H9 (cell line): ENCODE results near the gene SRGAP3. TPM values are rescaled to one million over a fixed set of nuclear protein-coding genes. Genes with fewer than 3 reads are reported as not detected.

Experiments used
- DNase-seq: peaks from one replicate; pipeline ENCODE4 v3.0.0-alpha.2; 2017
- H2AFZ ChIP-seq: one replicate; pipeline ENCODE4 v1.6.1; 2013; ENCODE audit warnings: mild to moderate bottlenecking, low read length, control low read depth, moderate library complexity
- H2AK5ac ChIP-seq: 2 replicates; pipeline ENCODE4 v1.6.1; 2013; ENCODE audit warnings: low read length, control low read depth, mixed read lengths; ENCODE audit not compliant: insufficient read length
- H2BK120ac ChIP-seq: one replicate; pipeline ENCODE4 v1.6.1; 2013; ENCODE audit warnings: low read depth, mild to moderate bottlenecking, low read length, control low read depth, inconsistent platforms; ENCODE audit not compliant: poor library complexity, severe bottlenecking
- H2BK12ac ChIP-seq: 2 replicates; pipeline ENCODE4 v1.6.1; 2013; ENCODE audit warnings: low read length, control low read depth, mixed read lengths, low read depth; ENCODE audit not compliant: insufficient read length
- H2BK15ac ChIP-seq: 2 replicates; pipeline ENCODE4 v1.6.1; 2013; ENCODE audit warnings: low read depth, low read length, control low read depth
- H2BK20ac ChIP-seq: one replicate; pipeline ENCODE4 v1.6.1; 2013; ENCODE audit warnings: low read depth, mild to moderate bottlenecking, low read length, control low read depth, inconsistent platforms; ENCODE audit not compliant: poor library complexity, severe bottlenecking
- H2BK5ac ChIP-seq: 2 replicates; pipeline ENCODE4 v1.6.1; 2013; ENCODE audit warnings: low read length, control low read depth, mixed read lengths; ENCODE audit not compliant: insufficient read length
- H3K14ac ChIP-seq: 2 replicates; pipeline ENCODE4 v1.6.1; 2013; ENCODE audit warnings: low read length, control low read depth; ENCODE audit not compliant: insufficient read depth
- H3K18ac ChIP-seq: 2 replicates; pipeline ENCODE4 v1.6.1; 2013; ENCODE audit warnings: low read depth, mild to moderate bottlenecking, mixed read lengths, low read length, control low read depth; ENCODE audit not compliant: insufficient read length
- H3K23ac ChIP-seq: 2 replicates; pipeline ENCODE4 v1.6.1; 2013; ENCODE audit warnings: low read length, control low read depth, mixed read lengths, low read depth; ENCODE audit not compliant: insufficient read length
- H3K23me2 ChIP-seq: 2 replicates; pipeline ENCODE4 v1.6.1; 2013; ENCODE audit warnings: low read depth, mild to moderate bottlenecking, mixed read lengths, low read length, control low read depth; ENCODE audit not compliant: insufficient read length, poor library complexity, severe bottlenecking
- H3K27ac ChIP-seq: 2 replicates; pipeline ENCODE4 v1.5.1; 2013; ENCODE audit warnings: low read length, control low read depth, mixed read lengths, low read depth; ENCODE audit not compliant: insufficient read length
- H3K27me3 ChIP-seq: 2 replicates; pipeline ENCODE4 v1.6.1; 2013; ENCODE audit warnings: low read length, control low read depth, inconsistent platforms; ENCODE audit not compliant: insufficient read depth
- H3K4ac ChIP-seq: 2 replicates; pipeline ENCODE4 v1.6.1; 2013; ENCODE audit warnings: low read depth, mild to moderate bottlenecking, control low read depth, inconsistent platforms, low read length, moderate library complexity
- H3K4me1 ChIP-seq: 2 replicates; pipeline ENCODE4 v1.6.1; 2013; ENCODE audit warnings: low read length, control low read depth, inconsistent platforms; ENCODE audit not compliant: insufficient read depth
- H3K4me2 ChIP-seq: 2 replicates; pipeline ENCODE4 v1.6.1; 2013; ENCODE audit warnings: low read length, control low read depth, mixed read lengths; ENCODE audit not compliant: insufficient read length, insufficient read depth
- H3K56ac ChIP-seq: 2 replicates; pipeline ENCODE4 v1.6.1; 2013; ENCODE audit warnings: low read depth, mild to moderate bottlenecking, mixed read lengths, low read length, control low read depth; ENCODE audit not compliant: insufficient read length
- H3K79me1 ChIP-seq: 2 replicates; pipeline ENCODE4 v1.6.1; 2013; ENCODE audit warnings: low read depth, mild to moderate bottlenecking, moderate library complexity, low read length, control low read depth, inconsistent platforms; ENCODE audit not compliant: insufficient read depth, poor library complexity, severe bottlenecking
- H3K79me2 ChIP-seq: 2 replicates; pipeline ENCODE4 v1.6.1; 2013; ENCODE audit warnings: low read length, control low read depth, inconsistent platforms; ENCODE audit not compliant: insufficient read depth
- H3K9ac ChIP-seq: 2 replicates; pipeline ENCODE4 v1.6.1; 2013; ENCODE audit warnings: low read length, control low read depth, mixed read lengths; ENCODE audit not compliant: insufficient read length; ENCODE audit errors: extremely low read depth
- H3K9me3 ChIP-seq: one replicate; pipeline ENCODE4 v1.6.1; 2013; ENCODE audit warnings: low read depth, low read length, inconsistent platforms; ENCODE audit not compliant: control insufficient read depth
- H3T11ph ChIP-seq: one replicate; pipeline ENCODE4 v1.6.1; 2013; ENCODE audit warnings: mild to moderate bottlenecking, low read length, control low read depth, inconsistent platforms
- H4K20me1 ChIP-seq: one replicate; pipeline ENCODE4 v1.6.1; 2013; ENCODE audit not compliant: control insufficient read depth, insufficient read length, insufficient read depth
- H4K5ac ChIP-seq: 2 replicates; pipeline ENCODE4 v1.6.1; 2013; ENCODE audit warnings: low read depth, mild to moderate bottlenecking, mixed read lengths, low read length, control low read depth; ENCODE audit not compliant: insufficient read length
- H4K8ac ChIP-seq: replicated peaks from 2 replicates; pipeline ENCODE4 v1.6.1; 2013; ENCODE audit warnings: low read length, control low read depth, mixed read lengths, low read depth; ENCODE audit not compliant: insufficient read length
- H4K91ac ChIP-seq: 2 replicates; pipeline ENCODE4 v1.6.1; 2013; ENCODE audit warnings: low read depth, mild to moderate bottlenecking, moderate library complexity, mixed read lengths, low read length, control low read depth; ENCODE audit not compliant: insufficient read length
- H3K27ac Mint-ChIP-seq, 3 experiments: 2 replicates in 2 of 3; 3 replicates in 1 of 3; pipeline ENCODE4 v1.8.0; 2020 to 2021; ENCODE audit warnings: mixed read lengths in 3 of 3, mild to moderate bottlenecking in 1 of 3, moderate library complexity in 1 of 3
- H3K27me3 Mint-ChIP-seq: 2 replicates; pipeline ENCODE4 v1.8.0; 2021; ENCODE audit warnings: low read depth, mild to moderate bottlenecking, moderate library complexity, mixed read lengths
- H3K36me3 Mint-ChIP-seq, 3 experiments: 2 replicates in 2 of 3; 3 replicates in 1 of 3; pipeline ENCODE4 v1.8.0; 2020 to 2021; ENCODE audit warnings: low read depth in 3 of 3, mixed read lengths in 3 of 3; ENCODE audit not compliant: insufficient read depth in 1 of 3
- H3K4me1 Mint-ChIP-seq, 2 experiments: 2 replicates each; pipeline ENCODE4 v1.8.0; 2020; ENCODE audit warnings: mixed read lengths in 2 of 2
- H3K4me3 Mint-ChIP-seq, 2 experiments: 2 replicates in 1 of 2; 3 replicates in 1 of 2; pipeline ENCODE4 v1.8.0; 2020 to 2021; ENCODE audit warnings: mild to moderate bottlenecking in 2 of 2, mixed read lengths in 2 of 2, moderate library complexity in 1 of 2
- H3K9me3 Mint-ChIP-seq, 2 experiments: 2 replicates in 1 of 2; 3 replicates in 1 of 2; pipeline ENCODE4 v1.8.0; 2020; ENCODE audit warnings: mild to moderate bottlenecking in 2 of 2, mixed read lengths in 2 of 2, moderate library complexity in 1 of 2
- WGBS: extraction: QIAGEN DNeasy Blood & Tissue Kit; methylation state at CpG from one replicate; pipeline ENCODE4 v1.1.7; 2013; ENCODE audit warnings: missing lambda C conversion rate, low lambda C conversion rate, mixed read lengths; ENCODE audit not compliant: insufficient read length; ENCODE audit errors: extremely low coverage; 5-methylcytosine and 5-hydroxymethylcytosine counted together
- total RNA-seq: library from RNA; stranded (reverse); gene quantifications from 2 replicates; pipeline ENCODE4 v1.2.1, GENCODE V29; 2021
- TF ChIP-seq, protein P1 (sequence below): fragments of 200-600 bp; sonication (generic); conservative IDR thresholded peaks from 3 replicates; pipeline ENCODE4 v1.8.0; 2021; ENCODE audit warnings: antibody characterized with exemption, mild to moderate bottlenecking

The SRGAP3 gene
- total RNA-seq, 1 experiment from 2014 or later, result 3.4 TPM

DNA sequence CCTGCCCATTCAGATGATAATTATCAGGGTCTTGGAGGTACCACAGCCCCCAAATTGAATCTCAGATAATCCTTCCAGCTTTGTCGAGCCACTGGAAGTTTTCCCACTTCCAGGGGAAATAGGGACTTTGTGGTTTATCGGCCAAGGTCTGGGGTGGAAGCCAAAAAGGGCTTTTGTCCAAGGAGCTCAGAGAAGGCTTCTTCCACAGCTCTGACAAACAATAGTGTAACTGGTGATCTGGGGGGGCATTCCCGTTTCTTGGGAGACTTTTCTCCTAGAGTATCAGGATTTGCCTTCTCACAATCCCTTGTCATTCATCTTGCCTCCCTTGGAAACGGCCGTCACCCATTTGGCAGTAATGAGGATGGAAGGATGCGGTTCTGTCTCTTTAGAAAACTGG, 18.4 kb downstream of the SRGAP3 start:
- H2BK15ac ChIP-seq, result no peak overlapping the region
- no peak overlapping the region for H3K9ac ChIP-seq
- H3K27ac ChIP-seq, result no peak overlapping the region
- H3K4me1 ChIP-seq, result peaks cover 10% of the 10 kb centered on the region; the same call in 1 of the 2 replicates
- no peak overlapping the region for H2BK5ac ChIP-seq
- no peaks in the 10 kb centered on the region for H3K79me1 ChIP-seq
- H3K27ac Mint-ChIP-seq, result no peak overlapping the region
- no peaks in the 10 kb centered on the region for H3K27me3 Mint-ChIP-seq
- no peak for DNase-seq
- H3K9me3 ChIP-seq, result no peaks in the 10 kb centered on the region
- no peak overlapping the region for H3K23ac ChIP-seq
- no peak overlapping the region for H2BK12ac ChIP-seq
- H3K27me3 ChIP-seq, result no peaks in the 10 kb centered on the region
- no peak overlapping the region for H3K4me3 Mint-ChIP-seq
- H2AK5ac ChIP-seq, result no peak overlapping the region
- H2AFZ ChIP-seq, result no peak overlapping the region
- no peak overlapping the region for H3K4me2 ChIP-seq
- TF ChIP-seq, protein P1, sequence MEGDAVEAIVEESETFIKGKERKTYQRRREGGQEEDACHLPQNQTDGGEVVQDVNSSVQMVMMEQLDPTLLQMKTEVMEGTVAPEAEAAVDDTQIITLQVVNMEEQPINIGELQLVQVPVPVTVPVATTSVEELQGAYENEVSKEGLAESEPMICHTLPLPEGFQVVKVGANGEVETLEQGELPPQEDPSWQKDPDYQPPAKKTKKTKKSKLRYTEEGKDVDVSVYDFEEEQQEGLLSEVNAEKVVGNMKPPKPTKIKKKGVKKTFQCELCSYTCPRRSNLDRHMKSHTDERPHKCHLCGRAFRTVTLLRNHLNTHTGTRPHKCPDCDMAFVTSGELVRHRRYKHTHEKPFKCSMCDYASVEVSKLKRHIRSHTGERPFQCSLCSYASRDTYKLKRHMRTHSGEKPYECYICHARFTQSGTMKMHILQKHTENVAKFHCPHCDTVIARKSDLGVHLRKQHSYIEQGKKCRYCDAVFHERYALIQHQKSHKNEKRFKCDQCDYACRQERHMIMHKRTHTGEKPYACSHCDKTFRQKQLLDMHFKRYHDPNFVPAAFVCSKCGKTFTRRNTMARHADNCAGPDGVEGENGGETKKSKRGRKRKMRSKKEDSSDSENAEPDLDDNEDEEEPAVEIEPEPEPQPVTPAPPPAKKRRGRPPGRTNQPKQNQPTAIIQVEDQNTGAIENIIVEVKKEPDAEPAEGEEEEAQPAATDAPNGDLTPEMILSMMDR, result no peak
- H4K91ac ChIP-seq, result no peak overlapping the region
- H3K79me2 ChIP-seq, result no peaks in the 10 kb centered on the region
- no peak overlapping the region for H4K8ac ChIP-seq
- no peak overlapping the region for H4K5ac ChIP-seq
- no peaks in the 10 kb centered on the region for H4K20me1 ChIP-seq
- no peak overlapping the region for H3T11ph ChIP-seq
- H3K14ac ChIP-seq, result no peak overlapping the region
- no peaks in the 10 kb centered on the region for H3K9me3 Mint-ChIP-seq
- WGBS, result no CpG with 5 or more reads among the region's 6 CpGs
- H2BK20ac ChIP-seq, result no peak overlapping the region
- H3K4me1 Mint-ChIP-seq, result peaks cover 36 to 58% of the 10 kb centered on the region in 2 experiments
- no peak overlapping the region for H3K4ac ChIP-seq
- no peaks in the 10 kb centered on the region for H3K23me2 ChIP-seq
- H3K36me3 Mint-ChIP-seq, result peaks cover 0 to 4% (median 3%) of the 10 kb centered on the region in 3 experiments; a peak in 4 of 7 replicates
- H3K18ac ChIP-seq, result no peak overlapping the region
- H2BK120ac ChIP-seq, result no peak overlapping the region
- H3K56ac ChIP-seq, result no peak overlapping the region
